ENCODE data around the gene TMEM26. TPM values are rescaled to one million over a fixed set of nuclear protein-coding genes. Genes with fewer than 3 reads are reported as not detected.

Gene TMEM26
- total RNA-seq, 2 experiments from 2014 or later = not detected

DNA sequence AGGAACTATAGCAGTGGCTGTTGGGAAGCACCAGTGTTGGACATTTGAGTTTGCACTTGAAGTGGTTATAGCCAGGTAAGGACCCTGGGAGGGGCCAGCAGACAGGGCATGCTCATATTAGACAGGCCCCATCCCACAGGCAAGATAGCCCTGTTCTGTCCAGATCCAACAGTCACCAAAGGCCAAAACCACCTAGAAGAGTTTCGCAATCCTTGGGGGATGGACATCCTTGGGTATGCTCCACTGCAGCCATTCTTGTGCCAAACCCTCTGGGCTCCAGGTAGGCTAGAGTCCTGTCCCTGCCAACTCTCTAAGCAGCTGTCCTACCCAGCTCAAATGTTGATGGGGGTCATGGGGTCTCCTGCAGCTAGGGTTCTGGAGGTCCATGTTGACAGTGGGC lies 76.8 kb downstream of the TMEM26 start:
- ChIA-PET POLR2A (no interaction called here), CTCF (interaction anchor here (0.6 kb wide), 1 partner anchor 117 kb away, joined by 3 read pairs; no protein-coding TSS in a partner anchor)
- Mint-ChIP-seq H3K27me3 (no peaks in the 10 kb centered on the region), H3K4me1 (no peaks in the 10 kb centered on the region), H3K9me3 (peaks cover 5% of the 10 kb centered on the region), H3K4me3 (no peak overlapping the region), H3K36me3 (ENCODE audit: low read depth) (no peaks in the 10 kb centered on the region), H3K27ac (no peak overlapping the region)
- DNase-seq = no peak

DNA sequence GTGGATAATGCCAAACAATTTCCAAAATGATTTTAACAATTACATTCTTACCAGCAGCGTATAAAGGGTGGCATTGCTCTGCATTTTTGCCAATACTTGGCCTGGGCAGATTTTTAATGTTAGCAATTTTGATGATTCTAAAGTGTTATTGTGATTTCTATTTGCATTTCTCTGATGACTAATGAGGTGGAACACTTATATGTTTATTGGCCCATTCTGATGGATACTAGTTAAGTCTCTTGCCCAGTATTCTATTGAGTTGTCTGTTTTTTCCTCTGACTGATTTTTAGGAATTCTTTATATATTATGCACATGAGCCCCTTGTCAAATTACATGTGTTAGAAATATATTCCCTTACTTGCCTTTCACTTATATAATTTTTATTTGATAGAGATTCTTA lies 86.8 kb downstream of the TMEM26 start:
- Mint-ChIP-seq H3K27ac (no peak overlapping the region), H3K27me3 (peaks cover 4% of the 10 kb centered on the region), H3K4me3 (no peak overlapping the region), H3K36me3 (ENCODE audit: low read depth) (no peaks in the 10 kb centered on the region), H3K9me3 (no peaks in the 10 kb centered on the region), H3K4me1 (no peaks in the 10 kb centered on the region)
- POLR2A ChIA-PET = no interaction called here
- CTCF ChIA-PET = no interaction called here
- no peak for DNase-seq

DNA sequence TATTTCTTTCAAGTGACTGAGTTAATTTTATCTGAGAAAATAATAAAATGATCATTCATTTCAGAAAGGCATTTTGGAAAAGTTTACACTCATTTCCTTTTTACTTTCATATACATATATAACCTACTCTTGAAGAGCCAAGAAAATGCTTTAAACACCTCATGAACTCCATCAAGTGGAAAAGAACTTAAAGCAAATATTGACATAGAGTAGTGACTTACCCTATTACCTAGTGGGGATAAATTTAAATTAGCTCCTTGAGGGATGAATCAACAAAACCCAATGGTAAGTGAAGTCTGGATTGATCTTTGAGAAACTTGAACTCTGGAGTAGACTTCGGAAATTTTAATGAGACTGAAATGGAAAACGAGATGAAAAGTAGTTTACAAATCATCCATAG lies 88.6 kb downstream of the TMEM26 start:
- Mint-ChIP-seq H3K4me3 (no peak overlapping the region), H3K4me1 (no peaks in the 10 kb centered on the region), H3K27ac (no peak overlapping the region), H3K36me3 (ENCODE audit: low read depth) (no peaks in the 10 kb centered on the region), H3K9me3 (no peaks in the 10 kb centered on the region), H3K27me3 (peaks cover 4% of the 10 kb centered on the region)
- ChIA-PET CTCF (no interaction called here), POLR2A (no interaction called here)
- DNase-seq = no peak

DNA sequence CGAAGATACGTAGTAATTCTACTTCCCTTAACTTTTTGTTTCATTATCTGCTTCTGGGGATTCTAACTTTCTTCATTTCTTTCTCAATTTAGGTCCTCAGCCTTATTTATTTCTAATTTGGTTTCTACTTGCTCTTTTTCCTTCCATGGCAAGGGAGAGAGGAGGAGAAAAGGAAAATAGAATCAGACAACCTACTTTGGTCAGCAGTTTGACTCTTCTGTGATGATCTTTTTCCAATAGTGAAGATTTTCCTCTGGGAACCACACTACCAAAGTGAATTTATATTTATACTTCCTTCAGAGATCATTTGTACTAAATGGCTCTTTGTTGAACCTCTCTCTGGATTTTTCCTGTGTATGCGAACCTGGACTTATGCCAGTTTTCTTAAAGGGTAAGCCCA lies 90.2 kb downstream of the TMEM26 start:
- ChIA-PET CTCF (no interaction called here), POLR2A (no interaction called here)
- no peak for DNase-seq
- no peaks in the 10 kb centered on the region for H3K36me3 Mint-ChIP-seq (ENCODE audit: low read depth)
- H3K27me3 Mint-ChIP-seq = peaks cover 2% of the 10 kb centered on the region
- H3K4me1 Mint-ChIP-seq = no peaks in the 10 kb centered on the region
- no peak overlapping the region for H3K4me3 Mint-ChIP-seq
- H3K27ac Mint-ChIP-seq = no peak overlapping the region
- no peaks in the 10 kb centered on the region for H3K9me3 Mint-ChIP-seq

DNA sequence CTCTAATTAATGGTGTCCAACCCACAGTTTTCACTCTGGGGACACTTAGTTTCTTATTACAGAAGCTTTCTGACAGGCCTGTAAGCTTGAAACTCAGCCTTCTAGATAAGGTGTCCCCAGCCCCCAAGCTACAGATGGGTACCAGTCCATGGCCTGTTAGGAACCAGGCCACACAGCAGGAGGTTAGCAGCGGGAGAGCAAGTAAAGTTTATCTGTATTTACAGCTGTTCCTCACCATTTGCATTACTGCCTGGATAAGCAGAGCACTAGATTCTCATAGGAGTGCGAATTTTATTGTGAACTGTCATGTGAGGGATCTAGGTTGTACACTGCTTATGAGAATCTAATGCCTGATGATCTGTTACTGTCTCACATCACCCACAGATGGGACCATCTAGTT lies 93.7 kb downstream of the TMEM26 start:
- no peak overlapping the region for H3K4me3 Mint-ChIP-seq
- no peaks in the 10 kb centered on the region for H3K4me1 Mint-ChIP-seq
- no peaks in the 10 kb centered on the region for H3K36me3 Mint-ChIP-seq (ENCODE audit: low read depth)
- no peak overlapping the region for H3K27ac Mint-ChIP-seq
- CTCF ChIA-PET = no interaction called here
- no peaks in the 10 kb centered on the region for H3K9me3 Mint-ChIP-seq
- no peaks in the 10 kb centered on the region for H3K27me3 Mint-ChIP-seq
- no peak for DNase-seq
- POLR2A ChIA-PET = no interaction called here

DNA sequence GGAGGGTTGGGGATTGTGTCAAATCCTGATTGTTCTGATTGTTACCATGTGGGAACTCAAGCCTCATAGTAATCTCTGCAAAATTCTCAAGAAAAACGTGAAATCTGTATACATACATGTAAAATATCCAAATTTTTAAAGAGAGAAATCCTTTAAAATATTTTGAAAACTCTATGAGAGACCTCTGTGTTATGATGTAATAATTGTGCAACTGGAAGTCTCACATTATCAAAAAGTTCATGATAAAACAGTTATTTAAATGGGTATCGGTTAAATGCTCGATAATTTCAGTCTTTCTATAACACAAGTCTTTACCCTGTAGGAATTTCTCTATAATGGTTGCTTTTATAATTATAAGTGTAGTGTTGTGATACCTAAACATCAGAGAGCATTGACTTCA lies 95.5 kb downstream of the TMEM26 start:
- POLR2A ChIA-PET = no interaction called here
- CTCF ChIA-PET = no interaction called here
- Mint-ChIP-seq H3K36me3 (ENCODE audit: low read depth) (no peaks in the 10 kb centered on the region), H3K9me3 (no peaks in the 10 kb centered on the region), H3K27me3 (peaks cover 3% of the 10 kb centered on the region), H3K4me3 (no peak overlapping the region), H3K27ac (no peak overlapping the region), H3K4me1 (no peaks in the 10 kb centered on the region)
- DNase-seq = no peak

Other genes starting within 250 kb of the TMEM26 start
- not detected for gene CABCOCO1, start 209.5 kb upstream of the TMEM26 start, total RNA-seq